ENCODE measurements around the gene FBF1.
"Not testable (repeated sequence)": the region's sequence is repeated elsewhere in the genome, so short reads cannot be mapped to it uniquely, and the experiment has no call there.

FBF1 gene

GRCh38 chr17:75876190-75876937 is 64.5 kb downstream of the FBF1 start:
- no peak for DNase-seq (ENCODE audit: low read depth in 2 of 2)

- no peak for DNase-seq (ENCODE audit: low read depth in 2 of 2)
Measured at GRCh38 chr17:75875940-75876189, 65.0 kb downstream of the FBF1 start.

- DNase-seq (ENCODE audit: low read depth in 2 of 2): no peak
Measured at GRCh38 chr17:75875182-75875939, 65.5 kb downstream of the FBF1 start.

DNA sequence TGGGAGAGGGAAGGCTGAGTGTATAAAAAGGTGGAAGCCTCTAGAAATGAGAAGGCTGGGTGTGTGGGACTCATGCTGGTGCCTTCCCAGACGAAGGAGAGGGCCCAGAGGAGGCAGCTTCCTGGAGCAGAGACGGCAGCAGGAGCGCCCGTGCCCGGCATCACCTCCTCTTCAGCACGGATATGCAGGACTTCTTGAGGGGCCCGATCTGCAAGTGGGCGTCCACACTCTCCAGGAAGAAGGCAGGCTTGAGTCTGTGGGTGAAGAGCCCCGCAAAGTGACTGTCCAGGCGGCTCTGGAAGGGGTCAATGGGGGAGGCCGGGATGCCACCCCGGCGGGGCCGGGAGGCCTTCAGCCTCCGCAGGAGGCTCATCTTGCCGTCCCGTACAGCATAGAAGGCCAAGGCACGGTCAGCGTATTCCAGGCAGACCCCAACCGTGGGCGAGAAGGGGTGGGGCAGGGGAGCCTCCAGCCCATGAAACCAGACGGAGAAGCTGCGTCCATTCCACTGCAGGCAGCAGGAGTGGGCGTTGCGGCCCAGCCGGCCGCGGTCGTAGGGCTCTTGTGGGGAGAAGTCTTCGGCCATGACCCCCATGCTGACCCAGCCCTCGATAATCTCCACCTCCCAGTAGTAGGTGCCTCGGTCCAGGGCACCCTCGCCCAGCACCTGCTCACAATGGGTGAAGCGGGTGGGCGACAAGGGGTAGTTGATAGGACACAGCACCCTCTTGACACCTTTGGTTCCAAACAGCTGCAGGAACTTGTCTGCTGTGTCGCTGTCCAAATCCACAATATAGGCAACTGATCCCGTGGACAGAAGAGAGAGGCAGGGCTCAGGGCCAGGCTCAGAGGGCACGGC is 66.3 kb downstream of the FBF1 start:
- DNase-seq (ENCODE audit: low read depth in 2 of 2): no peak

DNA sequence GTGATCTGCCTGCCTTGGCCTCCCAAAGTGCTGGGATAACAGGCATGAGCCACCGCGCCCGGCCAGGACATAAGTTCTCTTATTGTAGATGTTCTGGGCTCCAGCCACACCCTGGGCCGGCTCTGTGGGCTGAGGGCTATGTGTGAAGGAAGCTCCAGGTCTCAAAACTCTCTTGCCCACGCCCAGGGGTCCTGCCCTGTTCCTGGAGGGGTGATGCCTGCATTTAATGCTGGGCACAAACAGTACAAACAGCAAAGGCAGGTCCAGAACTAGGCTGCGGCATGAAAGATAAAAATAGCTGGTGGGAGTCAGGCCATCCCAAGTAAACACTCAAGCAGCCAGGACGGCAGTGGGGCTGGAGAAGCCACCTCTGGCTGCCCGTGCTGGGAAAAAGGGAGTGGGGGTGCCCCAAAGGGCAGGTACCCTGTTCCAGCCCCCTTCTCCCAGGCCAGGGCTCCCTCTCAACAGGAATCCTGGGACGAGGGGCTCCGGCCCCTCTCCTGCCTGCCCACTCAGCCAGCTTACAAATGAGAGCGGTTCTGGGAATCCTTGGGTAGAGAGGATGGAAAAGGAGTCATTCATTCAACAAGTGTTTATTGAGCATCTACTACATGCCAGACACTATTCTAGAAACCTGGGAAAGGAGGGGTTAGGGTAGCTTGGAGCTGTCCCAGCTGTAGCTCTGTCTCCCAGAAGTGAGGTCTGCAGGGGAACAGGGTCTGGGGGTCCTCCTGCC is 67.1 kb downstream of the FBF1 start:
- DNase-seq (ENCODE audit: low read depth in 2 of 2): no peak

GRCh38 chr17:75872434-75873351 is 68.1 kb downstream of the FBF1 start:
- no peak for DNase-seq (ENCODE audit: low read depth in 2 of 2)

- not testable (repeated sequence) for DNase-seq (ENCODE audit: low read depth in 2 of 2)
Measured at GRCh38 chr17:75870228-75870627, 70.6 kb downstream of the FBF1 start.

DNA sequence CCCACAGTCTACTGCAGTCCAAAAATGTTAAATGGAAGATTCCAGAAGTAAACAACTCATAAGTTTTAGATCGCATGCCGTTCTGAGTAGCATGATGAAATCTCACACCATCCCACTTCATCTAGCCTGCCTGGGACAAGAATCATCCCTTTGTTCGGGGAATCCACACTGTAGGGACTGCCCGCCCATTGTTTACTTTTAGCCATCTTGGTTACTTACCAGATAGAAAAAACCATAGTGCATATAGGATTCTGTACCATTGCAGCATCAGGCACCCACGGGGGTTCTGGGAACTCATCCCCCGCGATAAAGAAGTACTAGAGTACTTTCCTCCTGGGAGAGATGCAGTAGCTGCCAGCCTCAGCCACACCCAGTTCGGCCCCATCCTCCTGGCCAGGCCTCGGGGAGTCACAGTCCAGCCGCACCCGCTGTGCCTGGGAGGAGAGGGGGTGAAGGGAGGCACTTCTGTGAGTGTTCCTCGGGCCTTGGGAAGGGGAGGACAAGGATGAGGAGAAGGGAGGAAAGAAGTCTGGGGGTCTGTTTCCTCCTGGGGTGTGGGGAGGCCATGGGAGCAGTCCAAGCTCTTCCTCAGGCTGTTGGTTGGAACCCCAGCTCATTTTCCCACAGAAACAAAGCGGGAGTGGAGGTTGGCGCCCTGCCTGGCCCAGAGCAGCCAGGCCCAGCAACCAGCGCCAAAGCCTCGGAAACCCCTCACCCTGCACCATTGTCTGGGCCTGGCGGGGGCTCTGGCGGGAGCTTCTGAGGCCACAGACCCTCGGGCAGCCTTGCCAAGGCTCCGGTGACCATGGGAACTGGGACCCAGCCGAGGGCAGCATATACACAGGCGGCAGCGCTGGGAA is 71.3 kb downstream of the FBF1 start:
- no peak for DNase-seq (ENCODE audit: low read depth in 2 of 2)

GRCh38 chr17:75868730-75869281 is 72.0 kb downstream of the FBF1 start:
- DNase-seq (ENCODE audit: low read depth in 2 of 2): not testable (repeated sequence)

DNA sequence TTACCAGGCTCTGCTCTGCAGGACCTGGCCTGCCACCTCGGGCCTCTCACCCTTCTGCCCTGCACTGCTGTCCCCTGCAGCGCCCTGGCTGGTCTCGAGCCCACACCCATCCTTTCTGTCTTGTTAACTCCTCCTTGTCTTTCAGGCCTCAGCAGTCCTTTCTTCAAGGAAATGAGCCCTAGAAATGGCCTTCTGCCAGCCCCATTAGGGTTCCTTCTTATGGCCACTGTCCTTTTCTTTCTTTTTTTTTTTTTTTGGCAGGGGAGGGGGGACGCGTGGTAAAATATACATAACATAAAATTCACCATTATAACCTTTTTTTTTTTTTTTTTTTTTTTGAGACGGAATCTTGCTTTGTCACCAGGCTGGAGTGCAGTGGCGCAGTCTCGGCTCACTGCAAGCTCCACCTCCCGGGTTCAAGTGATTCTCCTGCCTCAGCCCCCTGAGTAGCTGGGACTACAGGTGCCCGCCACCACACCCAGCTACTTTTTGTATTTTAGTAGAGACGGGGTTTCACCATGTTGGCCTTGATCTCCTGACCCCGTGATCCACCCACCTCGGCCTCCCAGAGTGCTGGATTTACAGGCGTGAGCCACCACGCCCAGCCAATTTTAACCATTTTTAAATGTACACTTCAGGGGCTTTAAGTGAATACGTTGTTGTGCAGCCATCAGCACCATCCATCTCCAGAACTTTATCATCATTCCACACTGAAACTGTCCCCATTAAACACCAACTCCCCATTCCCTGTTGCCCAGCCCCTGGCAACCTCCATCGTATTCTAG is 75.2 kb downstream of the FBF1 start:
- not testable (repeated sequence) for DNase-seq (ENCODE audit: low read depth in 2 of 2)

DNA sequence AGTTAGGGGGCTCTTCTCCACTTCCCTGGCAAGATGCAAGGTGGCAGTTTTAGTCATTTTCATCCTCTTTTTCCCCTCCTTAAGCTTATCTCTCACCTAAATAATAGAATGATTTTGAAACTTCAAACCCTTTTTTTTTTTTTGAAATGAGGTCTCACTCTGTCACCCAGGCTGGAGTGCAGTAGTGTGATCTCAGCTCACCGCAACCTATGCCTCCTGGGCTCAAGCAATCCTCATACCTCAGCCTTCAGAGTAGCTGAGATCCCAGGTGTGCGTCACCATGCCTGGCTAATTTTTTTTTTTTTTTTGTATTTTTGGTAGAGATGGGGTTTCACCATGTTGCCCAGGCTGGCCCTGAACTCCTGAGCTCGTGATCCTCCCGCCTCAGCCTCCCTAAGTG is 76.0 kb downstream of the FBF1 start:
- not testable (repeated sequence) for DNase-seq (ENCODE audit: low read depth in 2 of 2)

DNA sequence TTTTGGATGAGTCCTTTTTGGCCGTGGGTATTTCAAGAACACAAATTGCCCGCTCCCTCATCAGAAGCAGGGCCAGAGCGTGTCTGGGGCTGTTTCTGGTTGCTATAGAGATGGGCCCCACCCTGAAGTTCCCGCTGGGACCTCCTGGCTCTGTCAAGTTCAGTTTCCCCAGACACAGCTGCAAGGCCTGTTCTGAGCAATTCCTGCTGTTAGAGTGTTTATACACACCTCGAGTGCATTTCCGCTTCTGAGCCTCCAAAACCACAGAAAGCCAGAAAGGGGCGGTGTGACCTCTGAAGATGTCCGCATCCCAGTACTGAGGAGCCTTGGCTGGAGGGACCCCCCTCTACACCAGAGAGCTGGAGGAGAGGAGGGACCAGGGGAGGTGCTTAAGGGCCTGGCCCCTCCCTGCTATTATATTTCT is 76.4 kb downstream of the FBF1 start:
- DNase-seq (ENCODE audit: low read depth in 2 of 2): no peak

GRCh38 chr17:75861927-75862317 is 78.9 kb downstream of the FBF1 start:
- no peak for DNase-seq (ENCODE audit: low read depth in 2 of 2)
